Mucosa of rectum (tissue), 2 donors: ENCODE measurements around the gene OR4D6.

Source experiments
- H3K27ac ChIP-seq, 2 donors: one replicate each; pipeline ENCODE4 v1.7.0; 2013; ENCODE audit warnings: inconsistent platforms in 2 of 2, low read depth in 2 of 2, low read length in 2 of 2
- H3K27me3 ChIP-seq, 2 donors: one replicate each; pipeline ENCODE4 v1.7.0; 2013; ENCODE audit warnings: low read length in 2 of 2; ENCODE audit not compliant: control insufficient read depth in 2 of 2, insufficient read depth in 2 of 2
- H3K36me3 ChIP-seq, 2 donors: one replicate each; pipeline ENCODE4 v1.7.0; 2013; ENCODE audit warnings: low read length in 2 of 2; ENCODE audit not compliant: control insufficient read depth in 2 of 2, insufficient read depth in 2 of 2
- H3K4me1 ChIP-seq, 2 donors: one replicate each; pipeline ENCODE4 v1.7.0; 2013; ENCODE audit warnings: low read length in 2 of 2, mild to moderate bottlenecking in 1 of 2; ENCODE audit not compliant: control insufficient read depth in 2 of 2, insufficient read depth in 2 of 2
- H3K4me3 ChIP-seq, 2 donors: one replicate each; pipeline ENCODE4 v1.7.0; 2013; ENCODE audit warnings: low read length in 2 of 2
- H3K9ac ChIP-seq, 2 donors: one replicate each; pipeline ENCODE4 v1.7.0; 2013; ENCODE audit warnings: low read length in 2 of 2, low read depth in 1 of 2, mild to moderate bottlenecking in 1 of 2
- H3K9me3 ChIP-seq, 2 donors: one replicate each; pipeline ENCODE4 v1.7.0; 2013; ENCODE audit warnings: low read length in 2 of 2; ENCODE audit not compliant: control insufficient read depth in 2 of 2
- donor health status: healthy.
- donor health status: Normal muscosa, but diverticular disease.

The OR4D6 gene

GRCh38 chr11:59456661-59457060 is at the start of gene OR4D6:
Gene OR4D6 (plus strand): TSS chr11:59456961. CDS start chr11:59456961, 0 bp downstream.
- H3K27ac ChIP-seq, result no peak within 1 kb of the TSS

DNA sequence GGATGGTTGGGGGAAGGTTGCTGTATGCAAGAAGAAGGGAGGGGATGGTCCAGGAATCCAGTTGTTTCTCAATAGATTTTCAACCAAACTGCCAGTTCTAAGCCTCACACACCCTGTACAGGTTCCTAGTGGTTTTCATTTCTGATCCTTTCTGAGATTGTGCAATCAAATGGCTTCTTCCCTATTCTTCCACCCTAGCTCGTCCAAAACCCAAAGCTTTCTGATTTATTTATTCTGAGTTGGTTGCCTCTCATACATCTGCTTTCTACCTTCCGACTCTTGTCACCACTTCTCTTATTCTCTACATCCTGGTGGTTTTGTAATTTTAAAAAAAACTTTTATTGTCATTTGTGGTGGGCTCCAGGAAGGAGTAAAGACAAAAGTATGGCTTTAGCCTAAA is 43.1 kb upstream of the OR4D6 start:
- Histone ChIP-seq H3K27ac (no peak overlapping the region), H3K9ac (no peak overlapping the region), H3K36me3 (no peaks in the 10 kb centered on the region)

More at GRCh38 chr11:59456661-59457060, at the start of gene OR4D6:
- Histone ChIP-seq H3K9me3 (no peaks in the 10 kb centered on the region), H3K27me3 (no peaks in the 10 kb centered on the region), H3K36me3 (no peaks in the 10 kb centered on the region), H3K9ac (no peak within 1 kb of the TSS), H3K4me3 (no peak within 1 kb of the TSS), H3K4me1 (no peaks in the 10 kb centered on the region)

DNA sequence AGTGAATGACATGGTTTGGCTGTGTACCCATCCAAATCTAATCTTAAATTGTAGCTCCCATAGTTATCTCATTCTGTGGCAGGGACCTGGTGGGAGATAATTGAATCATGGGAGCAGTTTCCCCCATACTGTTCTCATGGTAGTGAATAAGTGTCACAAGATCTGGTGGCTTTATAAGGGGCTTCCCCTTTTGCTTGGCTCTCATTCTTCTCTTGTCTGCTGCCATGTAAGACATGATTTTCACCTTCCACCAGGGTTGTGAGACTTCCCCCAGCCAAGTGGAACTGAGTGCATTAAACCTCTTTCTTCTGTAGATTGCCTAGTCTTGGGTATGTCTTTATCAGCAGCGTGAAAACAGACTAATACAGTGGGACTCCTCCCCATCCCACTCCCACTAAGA is 41.6 kb upstream of the OR4D6 start:
- Histone ChIP-seq H3K27me3 (no peaks in the 10 kb centered on the region), H3K9ac (no peak overlapping the region), H3K27ac (no peak overlapping the region), H3K4me3 (no peak overlapping the region), H3K4me1 (no peaks in the 10 kb centered on the region), H3K36me3 (no peaks in the 10 kb centered on the region), H3K9me3 (no peaks in the 10 kb centered on the region)

More for the DNA sequence above, 43.1 kb upstream of the OR4D6 start:
- Histone ChIP-seq H3K4me3 (no peak overlapping the region), H3K4me1 (no peaks in the 10 kb centered on the region), H3K9me3 (no peaks in the 10 kb centered on the region), H3K27me3 (no peaks in the 10 kb centered on the region)

GRCh38 chr11:59416613-59417012 is 40.1 kb upstream of the OR4D6 start:
- H3K27me3 ChIP-seq, result no peaks in the 10 kb centered on the region
- no peak overlapping the region for H3K4me3 ChIP-seq

DNA sequence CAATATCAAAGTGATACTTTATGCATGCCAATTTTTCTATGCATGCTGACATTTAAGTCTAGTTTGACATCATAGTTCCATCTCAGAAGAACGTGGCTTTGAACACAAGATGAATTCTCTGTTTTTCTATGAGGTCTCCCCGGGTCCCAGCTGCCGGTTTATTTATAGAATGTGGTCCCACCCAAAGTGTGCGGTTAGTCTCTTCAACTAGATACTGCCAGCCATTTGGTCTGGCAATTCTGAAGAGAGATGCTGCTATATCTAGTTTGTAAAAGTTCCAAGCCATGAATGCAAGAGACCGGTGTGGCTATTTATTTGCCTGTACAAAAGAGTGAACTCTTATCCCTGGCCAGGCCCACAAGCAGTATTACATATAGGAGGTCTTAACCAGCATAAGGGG is 39.7 kb upstream of the OR4D6 start:
- Histone ChIP-seq H3K9ac (no peak overlapping the region), H3K27me3 (no peaks in the 10 kb centered on the region), H3K9me3 (no peaks in the 10 kb centered on the region), H3K4me3 (no peak overlapping the region), H3K36me3 (no peaks in the 10 kb centered on the region), H3K4me1 (no peaks in the 10 kb centered on the region), H3K27ac (no peak overlapping the region)

More at GRCh38 chr11:59416613-59417012, 40.1 kb upstream of the OR4D6 start:
- H3K27ac ChIP-seq, result no peak overlapping the region
- H3K36me3 ChIP-seq, result no peaks in the 10 kb centered on the region
- no peak overlapping the region for H3K9ac ChIP-seq
- no peaks in the 10 kb centered on the region for H3K4me1 ChIP-seq
- no peaks in the 10 kb centered on the region for H3K9me3 ChIP-seq

- H3K4me1 ChIP-seq, result no peaks in the 10 kb centered on the region
- H3K27ac ChIP-seq, result no peak overlapping the region
- no peaks in the 10 kb centered on the region for H3K9me3 ChIP-seq
- no peak overlapping the region for H3K4me3 ChIP-seq
- H3K36me3 ChIP-seq, result no peaks in the 10 kb centered on the region
- H3K27me3 ChIP-seq, result no peaks in the 10 kb centered on the region
- no peak overlapping the region for H3K9ac ChIP-seq
Observed at GRCh38 chr11:59418156-59418555, 38.6 kb upstream of the OR4D6 start.

DNA sequence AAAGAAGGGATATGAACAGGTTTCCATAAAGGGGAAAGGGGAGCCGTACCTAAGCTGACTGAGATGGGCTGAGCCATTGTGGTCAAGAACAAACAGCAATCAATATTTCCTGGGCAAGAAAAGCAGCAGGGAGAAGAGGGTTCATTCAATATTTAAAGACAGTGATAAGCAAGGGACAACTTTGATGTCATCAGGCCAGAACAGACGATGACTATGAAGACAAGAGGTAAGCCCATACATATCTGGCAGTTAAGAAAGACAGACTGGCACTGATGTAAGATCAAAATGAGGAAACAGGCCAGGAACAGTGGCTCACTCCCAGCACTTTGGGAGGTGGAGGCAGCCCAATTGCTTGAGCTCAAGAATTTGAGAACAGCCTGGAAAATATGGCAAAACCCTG is 32.9 kb upstream of the OR4D6 start:
- H3K27ac ChIP-seq, result no peak overlapping the region
- no peaks in the 10 kb centered on the region for H3K36me3 ChIP-seq
- no peaks in the 10 kb centered on the region for H3K27me3 ChIP-seq

GRCh38 chr11:59425131-59425530 is 31.6 kb upstream of the OR4D6 start:
- Histone ChIP-seq H3K9me3 (no peaks in the 10 kb centered on the region), H3K4me1 (no peaks in the 10 kb centered on the region), H3K9ac (no peak overlapping the region), H3K36me3 (no peaks in the 10 kb centered on the region), H3K27ac (no peak overlapping the region), H3K27me3 (no peaks in the 10 kb centered on the region), H3K4me3 (no peak overlapping the region)

More for the DNA sequence above, 32.9 kb upstream of the OR4D6 start:
- Histone ChIP-seq H3K4me3 (no peak overlapping the region), H3K4me1 (no peaks in the 10 kb centered on the region), H3K9ac (no peak overlapping the region), H3K9me3 (no peaks in the 10 kb centered on the region)

- Histone ChIP-seq H3K4me1 (no peaks in the 10 kb centered on the region), H3K4me3 (no peak within 1 kb of the TSS), H3K27ac (no peak within 1 kb of the TSS), H3K27me3 (peaks cover 0 to 3% of the 10 kb centered on the region in 2 donors), H3K9ac (no peak within 1 kb of the TSS), H3K9me3 (no peaks in the 10 kb centered on the region), H3K36me3 (no peaks in the 10 kb centered on the region)
Observed at GRCh38 chr11:59426361-59427067, 30.2 kb upstream of the OR4D6 start, which contains the start of gene OR5A2. Gene OR5A2 (minus strand): TSS chr11:59426413. CDS start chr11:59422953, 3,460 bp downstream.

- Histone ChIP-seq H3K9me3 (no peaks in the 10 kb centered on the region), H3K27me3 (peaks cover 0 to 3% of the 10 kb centered on the region in 2 donors), H3K9ac (no peak overlapping the region), H3K36me3 (no peaks in the 10 kb centered on the region), H3K27ac (no peak overlapping the region), H3K4me1 (no peaks in the 10 kb centered on the region), H3K4me3 (no peak overlapping the region)
Observed at GRCh38 chr11:59427068-59427382, 29.7 kb upstream of the OR4D6 start.
